Urinary bladder (tissue), 4 donors: ENCODE measurements around the gene MPRIP. TPM values are rescaled to one million over a fixed set of nuclear protein-coding genes. Genes with fewer than 3 reads are reported as not detected.
"Not testable (repeated sequence)": the region's sequence is repeated elsewhere in the genome, so short reads cannot be mapped to it uniquely, and the experiment has no call there.

Experiments used
- DNase-seq: peaks from one replicate; pipeline ENCODE4 v3.0.0-alpha.2; 2015; ENCODE audit errors: extremely low spot score
- H3K27ac ChIP-seq: one replicate; pipeline ENCODE4 v1.5.1; 2013; ENCODE audit warnings: low read depth, mild to moderate bottlenecking, moderate library complexity
- H3K36me3 ChIP-seq: one replicate; pipeline ENCODE4 v1.6.1; 2013; ENCODE audit warnings: mild to moderate bottlenecking, moderate library complexity; ENCODE audit not compliant: insufficient read depth
- H3K4me1 ChIP-seq: one replicate; pipeline ENCODE4 v1.6.1; 2013; ENCODE audit warnings: mild to moderate bottlenecking, moderate library complexity; ENCODE audit not compliant: insufficient read depth
- H3K4me3 ChIP-seq: one replicate; pipeline ENCODE4 v1.5.1; 2013; ENCODE audit warnings: low read depth, low read length
- WGBS: extraction: QIAGEN DNeasy Blood & Tissue Kit; methylation state at CpG from one replicate; pipeline ENCODE4 v1.1.7; 2013; 5-methylcytosine and 5-hydroxymethylcytosine counted together
- polyA plus RNA-seq: library from polyadenylated mRNA; stranded (reverse); fragments of 200-250 nt; gene quantifications from one replicate; pipeline ENCODE4 v1.2.3, GENCODE V29; 2013
- total RNA-seq: library from RNA; depleted of rRNA; stranded (reverse); fragments of >200 nt; gene quantifications from one replicate; pipeline ENCODE4 v1.2.3, GENCODE V29; 2014
- donor health status: healthy with polysubstance abuse.
- donor health status: healthy.

MPRIP gene, protein sequence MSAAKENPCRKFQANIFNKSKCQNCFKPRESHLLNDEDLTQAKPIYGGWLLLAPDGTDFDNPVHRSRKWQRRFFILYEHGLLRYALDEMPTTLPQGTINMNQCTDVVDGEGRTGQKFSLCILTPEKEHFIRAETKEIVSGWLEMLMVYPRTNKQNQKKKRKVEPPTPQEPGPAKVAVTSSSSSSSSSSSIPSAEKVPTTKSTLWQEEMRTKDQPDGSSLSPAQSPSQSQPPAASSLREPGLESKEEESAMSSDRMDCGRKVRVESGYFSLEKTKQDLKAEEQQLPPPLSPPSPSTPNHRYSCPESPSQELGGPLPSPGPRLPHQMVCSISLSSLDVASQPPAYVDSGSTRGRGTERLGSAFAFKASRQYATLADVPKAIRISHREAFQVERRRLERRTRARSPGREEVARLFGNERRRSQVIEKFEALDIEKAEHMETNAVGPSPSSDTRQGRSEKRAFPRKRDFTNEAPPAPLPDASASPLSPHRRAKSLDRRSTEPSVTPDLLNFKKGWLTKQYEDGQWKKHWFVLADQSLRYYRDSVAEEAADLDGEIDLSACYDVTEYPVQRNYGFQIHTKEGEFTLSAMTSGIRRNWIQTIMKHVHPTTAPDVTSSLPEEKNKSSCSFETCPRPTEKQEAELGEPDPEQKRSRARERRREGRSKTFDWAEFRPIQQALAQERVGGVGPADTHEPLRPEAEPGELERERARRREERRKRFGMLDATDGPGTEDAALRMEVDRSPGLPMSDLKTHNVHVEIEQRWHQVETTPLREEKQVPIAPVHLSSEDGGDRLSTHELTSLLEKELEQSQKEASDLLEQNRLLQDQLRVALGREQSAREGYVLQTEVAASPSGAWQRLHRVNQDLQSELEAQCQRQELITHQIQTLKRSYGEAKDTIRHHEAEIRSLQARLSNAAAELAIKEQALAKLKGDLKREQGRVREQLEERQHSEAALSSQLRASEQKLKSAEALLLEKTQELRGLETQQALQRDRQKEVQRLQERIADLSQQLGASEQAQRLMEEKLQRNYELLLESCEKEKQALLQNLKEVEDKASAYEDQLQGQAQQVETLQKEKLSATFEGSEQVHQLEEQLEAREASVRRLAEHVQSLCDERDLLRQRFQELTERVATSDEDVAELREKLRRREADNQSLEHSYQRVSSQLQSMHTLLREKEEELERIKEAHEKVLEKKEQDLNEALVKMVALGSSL (N-terminal part only)
- 91.4 TPM for total RNA-seq
- polyA plus RNA-seq, result 158 TPM

GRCh38 chr17:17042384-17042736, at the start of gene MPRIP:
Gene MPRIP (plus strand): TSS chr17:17042457. CDS start chr17:17042849, 392 bp downstream.
- under 1% methylated on average over 67 of the region's 67 CpGs for WGBS
- peak within 1 kb of the TSS; percentile 74 for H3K27ac ChIP-seq
- no peaks in the 10 kb centered on the region for H3K36me3 ChIP-seq
- no peak for DNase-seq
- peak within 1 kb of the TSS; percentile 63 for H3K4me3 ChIP-seq
- peaks cover 3% of the 10 kb centered on the region for H3K4me1 ChIP-seq

DNA sequence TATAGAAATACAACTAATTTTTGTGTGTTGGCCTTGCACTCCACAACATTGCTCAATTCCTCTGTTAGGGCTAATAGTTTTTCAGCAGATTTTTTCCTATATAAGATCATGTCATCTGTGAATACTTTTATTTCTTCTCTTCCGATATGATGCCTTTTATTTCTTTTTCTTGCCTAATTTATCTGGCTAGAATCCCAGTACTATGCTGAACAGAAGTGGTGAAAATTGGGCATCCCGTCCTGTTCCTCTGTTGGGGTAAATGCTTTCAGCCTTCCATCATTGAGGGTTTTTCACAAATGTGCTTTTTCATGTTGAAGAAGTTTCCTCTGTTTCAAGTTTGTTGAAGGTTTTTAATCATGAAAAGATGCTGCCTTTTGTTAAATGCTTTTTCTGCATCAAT, 47.6 kb upstream of the MPRIP start:
- H3K4me3 ChIP-seq, result no peak overlapping the region
- DNase-seq, result no peak
- no peak overlapping the region for H3K27ac ChIP-seq
- H3K36me3 ChIP-seq, result no peaks in the 10 kb centered on the region
- 80% methylated on average over 2 of the region's 2 CpGs for WGBS
- H3K4me1 ChIP-seq, result peaks cover 2% of the 10 kb centered on the region

DNA sequence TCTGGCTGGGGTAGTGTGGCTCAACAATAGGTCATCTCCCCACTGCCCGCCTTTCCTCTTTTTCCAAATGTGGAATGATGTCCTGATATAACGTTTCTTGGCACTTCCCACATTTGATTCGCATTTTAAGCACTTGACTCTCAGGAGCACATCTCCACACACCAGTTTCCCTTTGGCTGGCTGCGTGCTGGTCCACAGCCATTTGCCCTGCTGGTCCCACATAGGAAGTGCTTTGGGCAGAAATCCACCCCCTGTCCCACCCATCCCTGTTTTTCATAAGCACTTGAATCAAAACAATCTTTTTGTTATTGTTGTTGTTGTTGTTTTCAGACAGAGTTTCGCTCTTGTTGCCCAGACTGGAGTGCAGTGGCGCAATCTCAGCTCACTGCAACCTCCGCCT, 46.3 kb upstream of the MPRIP start:
- Histone ChIP-seq H3K4me1 (peaks cover 2% of the 10 kb centered on the region), H3K4me3 (no peak overlapping the region), H3K36me3 (no peaks in the 10 kb centered on the region), H3K27ac (no peak overlapping the region)
- WGBS, result 89% methylated on average over 7 of the region's 7 CpGs
- no peak for DNase-seq

DNA sequence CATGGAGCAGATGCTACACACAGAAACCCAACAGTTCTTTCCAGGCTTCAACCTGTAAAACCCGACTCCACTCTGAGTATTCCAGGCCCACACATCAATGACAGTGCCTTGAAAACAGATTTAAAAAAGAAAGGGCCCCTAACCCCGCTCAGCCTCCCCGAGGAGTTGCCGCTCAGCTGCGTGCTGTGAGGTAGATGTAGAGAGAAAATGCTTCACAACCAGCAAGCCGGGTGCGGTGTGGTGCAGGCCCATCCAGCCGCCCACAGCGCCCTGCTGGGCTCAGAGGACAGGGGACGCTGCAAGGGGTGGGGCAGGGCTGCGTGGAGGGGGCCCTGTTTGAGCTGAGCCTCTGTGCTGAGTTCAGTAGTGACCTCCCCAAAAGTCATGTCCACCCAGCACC, 45.5 kb upstream of the MPRIP start:
- not testable (repeated sequence) for H3K4me3 ChIP-seq, DNase-seq, H3K27ac ChIP-seq, H3K4me1 ChIP-seq, H3K36me3 ChIP-seq
- 87% methylated on average over 11 of the region's 11 CpGs for WGBS

DNA sequence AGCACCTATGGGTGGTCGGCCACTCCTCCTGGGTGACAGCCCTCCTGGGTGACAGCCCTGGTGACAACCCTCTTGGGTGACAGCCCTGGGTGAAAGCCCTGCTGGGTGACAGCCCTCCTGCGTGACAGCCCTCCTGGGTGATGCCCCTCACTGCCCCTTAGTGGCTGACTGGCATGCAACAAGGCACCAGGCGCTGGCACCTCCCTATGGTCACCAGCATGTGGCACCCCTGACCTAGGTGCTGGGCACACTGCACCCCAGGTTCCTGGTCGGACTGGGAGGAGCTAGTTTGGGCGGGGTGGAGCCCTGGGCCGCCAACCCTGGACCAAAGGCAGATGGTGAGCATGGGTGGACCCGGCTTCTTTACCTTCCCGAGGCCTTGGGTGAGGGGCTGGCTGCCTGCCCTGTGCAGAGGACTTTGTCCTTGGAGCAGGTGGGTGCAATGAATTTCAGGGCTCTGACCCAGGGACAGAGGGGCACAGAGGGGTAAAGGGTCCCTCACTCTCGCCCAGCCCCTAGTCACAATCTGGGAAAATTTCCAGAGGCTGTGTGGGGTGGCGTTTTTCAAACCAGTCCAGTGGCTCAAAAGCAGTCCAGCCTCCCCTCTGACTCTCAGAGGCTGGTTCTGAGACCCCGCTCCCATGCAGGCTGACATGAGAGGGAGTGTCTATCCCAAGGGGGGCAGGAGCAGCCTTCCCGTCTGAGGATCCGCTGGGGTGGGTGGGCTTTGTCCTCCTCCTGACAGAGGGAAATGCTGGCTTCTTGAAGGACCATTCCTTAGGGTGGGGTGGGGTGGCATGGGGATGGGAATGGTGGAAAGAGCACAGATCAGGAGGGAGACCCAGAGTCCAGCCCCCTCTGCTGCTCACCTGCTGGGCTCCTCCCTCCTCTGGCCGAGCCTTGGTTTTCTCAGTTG, 44.5 kb upstream of the MPRIP start:
- H3K4me3 ChIP-seq, result no peak overlapping the region
- DNase-seq, result no peak
- no peak overlapping the region for H3K27ac ChIP-seq
- H3K4me1 ChIP-seq, result no peaks in the 10 kb centered on the region
- 88% methylated on average over 14 of the region's 14 CpGs for WGBS
- no peaks in the 10 kb centered on the region for H3K36me3 ChIP-seq

- Histone ChIP-seq H3K4me1 (no peaks in the 10 kb centered on the region), H3K36me3 (no peaks in the 10 kb centered on the region), H3K27ac (no peak overlapping the region), H3K4me3 (no peak overlapping the region)
- 90% methylated on average over 7 of the region's 7 CpGs for whole genome bisulfite sequencing
- no peak for DNase-seq
Observed at GRCh38 chr17:16999931-17000625, 42.2 kb upstream of the MPRIP start.

- Histone ChIP-seq H3K4me1 (no peaks in the 10 kb centered on the region), H3K36me3 (no peaks in the 10 kb centered on the region), H3K4me3 (no peak overlapping the region), H3K27ac (no peak overlapping the region)
- DNase-seq, result no peak
- 82% methylated on average over 9 of the region's 9 CpGs for WGBS
Observed at GRCh38 chr17:17001076-17001777, 41.0 kb upstream of the MPRIP start.

GRCh38 chr17:17001874-17002520, 40.3 kb upstream of the MPRIP start:
- Histone ChIP-seq H3K4me1 (no peaks in the 10 kb centered on the region), H3K36me3 (no peaks in the 10 kb centered on the region), H3K4me3 (no peak overlapping the region), H3K27ac (no peak overlapping the region)
- 22% methylated on average over 22 of the region's 22 CpGs for WGBS
- no peak for DNase-seq

DNA sequence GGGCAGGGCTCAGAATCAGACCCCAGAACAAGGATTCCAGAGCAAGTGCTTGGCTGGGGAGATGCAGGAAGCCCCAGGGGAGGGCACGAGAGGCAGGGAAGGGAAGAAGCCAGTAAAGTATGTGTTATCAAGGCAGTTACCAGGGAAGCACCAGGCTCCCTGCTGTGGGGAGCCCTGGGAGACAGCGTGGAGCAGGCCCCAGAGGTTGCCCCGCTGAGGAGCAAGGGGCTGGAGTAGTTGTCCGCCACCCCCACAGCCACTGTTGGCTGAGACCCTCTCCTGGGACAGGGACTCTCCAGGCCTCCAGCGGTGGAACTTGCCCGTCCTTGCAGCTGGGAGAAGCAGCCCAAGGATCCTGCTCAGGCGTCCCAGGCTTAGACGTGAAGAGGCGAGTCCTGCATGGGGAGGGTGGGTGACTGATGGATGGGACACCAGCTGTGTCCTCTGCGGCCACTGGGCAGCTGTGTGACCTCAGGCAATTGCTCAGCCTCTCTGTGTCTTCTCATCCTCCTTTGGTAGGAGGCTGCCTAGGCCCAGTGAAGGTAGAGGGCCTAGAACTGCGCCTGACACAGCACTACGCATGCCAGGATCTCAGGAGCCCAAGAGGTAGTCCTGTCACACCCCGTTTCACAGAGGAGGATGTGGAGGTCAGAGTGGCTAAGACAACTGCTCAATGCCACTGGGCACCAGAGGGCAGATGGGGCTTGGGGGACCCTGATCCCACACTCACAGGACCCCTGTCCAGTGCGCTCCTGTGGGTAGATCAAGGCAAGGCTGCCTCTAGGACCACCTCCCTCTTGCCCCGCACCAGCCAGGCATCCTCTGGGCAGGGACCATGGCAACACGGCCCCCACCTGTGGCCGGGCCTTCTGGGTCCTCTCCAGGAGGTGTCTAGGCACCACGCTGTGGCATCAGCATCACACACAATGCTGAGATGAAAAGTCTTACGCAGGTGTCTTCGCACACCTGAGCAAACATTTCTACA, 39.2 kb upstream of the MPRIP start:
- not testable (repeated sequence) for H3K36me3 ChIP-seq, H3K4me1 ChIP-seq, H3K4me3 ChIP-seq, DNase-seq, H3K27ac ChIP-seq
- WGBS, result 91% methylated on average over 20 of the region's 20 CpGs

GRCh38 chr17:17004251-17004996, 37.8 kb upstream of the MPRIP start:
- no peak for DNase-seq
- no peaks in the 10 kb centered on the region for H3K4me1 ChIP-seq
- H3K4me3 ChIP-seq, result no peak overlapping the region
- no peak overlapping the region for H3K27ac ChIP-seq
- H3K36me3 ChIP-seq, result no peaks in the 10 kb centered on the region
- 87% methylated on average over 19 of the region's 19 CpGs for WGBS
